Endothelial cell of umbilical vein (primary cell): ENCODE results near the gene CCDC28A. TPM values are rescaled to one million over a fixed set of nuclear protein-coding genes. Genes with fewer than 3 reads are reported as not detected.

Experiments used
- BruUV-seq: library from RNA; stranded (reverse); fragments of 400-500 nt; replicated peaks from 2 replicates; lab custom pipeline; 2021; lab: Mats Ljungman, UMichigan
- CTCF ChIA-PET: fragments of 300-600, 350-600 bp; sonication (Branson Sonifier 250); formaldehyde crosslinking; loops from one replicate; lab custom pipeline; 2021; ENCODE audit warnings: antibody characterized with exemption, inconsistent platforms; lab: Charles Lee
- POLR2A ChIA-PET: fragments of 300-600, 350-600 bp; sonication (Branson Sonifier 250); formaldehyde crosslinking; loops from one replicate; lab custom pipeline; 2021; ENCODE audit warnings: antibody characterized with exemption, inconsistent platforms; lab: Charles Lee
- DNase-seq: peaks from one replicate; pipeline ENCODE4 v3.0.0-alpha.2; 2011; ENCODE audit warnings: low read depth, low spot score
- FAIRE-seq: peaks from 2 replicates; lab custom pipeline; 2011; peaks lifted over from hg19 to GRCh38; lab: Jason Lieb, UNC
- H2AFZ ChIP-seq: 2 replicates; pipeline ENCODE4 v1.6.0; 2012; ENCODE audit warnings: low read depth, low read length, control low read depth, inconsistent platforms
- H3K27ac ChIP-seq: 2 replicates; pipeline ENCODE4 v1.5.1; 2011; ENCODE audit warnings: low read depth, mild to moderate bottlenecking, control low read depth, low read length, moderate library complexity; ENCODE audit not compliant: insufficient read depth
- H3K27me3 ChIP-seq, 2 experiments: 2 replicates each; pipeline versions ENCODE4 v1.6.0 to v1.6.1; 2011; ENCODE audit warnings: low read length in 2 of 2, mixed read lengths in 1 of 2; ENCODE audit not compliant: control insufficient read depth in 2 of 2, insufficient read depth in 2 of 2
- H3K36me3 ChIP-seq, 2 experiments: 2 replicates in 1 of 2; 3 replicates in 1 of 2; pipeline ENCODE4 v1.5.1; 2011; ENCODE audit warnings: low read length in 2 of 2, mild to moderate bottlenecking in 1 of 2, moderate library complexity in 1 of 2; ENCODE audit not compliant: control insufficient read depth in 2 of 2, insufficient read depth in 2 of 2; ENCODE audit errors: extremely low read depth in 1 of 2
- H3K4me1 ChIP-seq: 3 replicates; pipeline ENCODE4 v1.5.1; 2011; ENCODE audit warnings: mild to moderate bottlenecking, low read length; ENCODE audit not compliant: control insufficient read depth, insufficient read depth; ENCODE audit errors: extremely low read depth
- H3K4me2 ChIP-seq: 2 replicates; pipeline ENCODE4 v1.6.1; 2011; ENCODE audit warnings: low read length, control low read depth, mixed read lengths; ENCODE audit not compliant: insufficient read depth
- H3K4me3 ChIP-seq, 3 experiments: fragments of 200-600 bp in 1 of 3; sonication (generic), shearing (Covaris generic) in 1 of 3; replicated peaks in 1 of 3; 2 replicates each; pipeline ENCODE4 v1.5.1; 2011 to 2016; ENCODE audit warnings: control low read depth in 3 of 3, low read length in 3 of 3, mild to moderate bottlenecking in 2 of 3, inconsistent platforms in 1 of 3, low read depth in 1 of 3, moderate library complexity in 1 of 3; ENCODE audit not compliant: insufficient read depth in 1 of 3
- H3K79me2 ChIP-seq: 2 replicates; pipeline ENCODE4 v1.6.0; 2012; ENCODE audit warnings: low read length, inconsistent platforms; ENCODE audit not compliant: control insufficient read depth, insufficient read depth
- H3K9ac ChIP-seq: replicated peaks from 2 replicates; pipeline ENCODE3; 2011; ENCODE audit warnings: low read length, control low read depth; ENCODE audit not compliant: insufficient read depth; ENCODE audit errors: extremely low read depth
- H3K9me1 ChIP-seq: replicated peaks from 3 replicates; pipeline ENCODE4 v1.6.0; 2011; ENCODE audit warnings: mild to moderate bottlenecking, low read length; ENCODE audit not compliant: control insufficient read depth, insufficient read depth; ENCODE audit errors: extremely low read depth
- H3K9me3 ChIP-seq: replicated peaks from 2 replicates; pipeline ENCODE4 v1.5.1; 2012; ENCODE audit warnings: low read length, inconsistent platforms; ENCODE audit not compliant: control insufficient read depth, insufficient read depth
- H4K20me1 ChIP-seq: replicated peaks from 2 replicates; pipeline ENCODE3; 2011; ENCODE audit warnings: mild to moderate bottlenecking, low read length; ENCODE audit not compliant: control insufficient read depth, insufficient read depth; ENCODE audit errors: extremely low read depth
- EZH2 ChIP-seq: IDR thresholded peaks from 2 replicates; pipeline ENCODE4 v1.6.1; 2012; ENCODE audit warnings: borderline replicate concordance, low read depth, mild to moderate bottlenecking, moderate library complexity, low read length, inconsistent platforms; ENCODE audit not compliant: severe bottlenecking
- FOS ChIP-seq: IDR thresholded peaks from 2 replicates; pipeline ENCODE4 v1.6.1; 2011; ENCODE audit warnings: mild to moderate bottlenecking, low read length, moderate library complexity, borderline replicate concordance; ENCODE audit not compliant: insufficient read depth
- GATA2 ChIP-seq: IDR thresholded peaks from 2 replicates; pipeline ENCODE4 v1.7.0; 2011; ENCODE audit warnings: low read depth, mild to moderate bottlenecking, moderate library complexity, mixed read lengths, low read length; ENCODE audit not compliant: insufficient read length, insufficient read depth
- JUN ChIP-seq: IDR thresholded peaks from 2 replicates; pipeline ENCODE4 v1.6.1; 2011; ENCODE audit warnings: borderline replicate concordance, low read depth; ENCODE audit not compliant: insufficient read length, insufficient read depth
- MYC ChIP-seq: IDR thresholded peaks from one replicate; pipeline ENCODE4 v1.6.1; 2011; ENCODE audit warnings: mild to moderate bottlenecking, low read depth, low read length
- POLR2A ChIP-seq: IDR thresholded peaks from 2 replicates; pipeline ENCODE4 v1.6.1; 2012; ENCODE audit warnings: low read depth, mild to moderate bottlenecking, control low read depth, low read length
- POLR2AphosphoS5 ChIP-seq: IDR thresholded peaks from 2 replicates; pipeline ENCODE4 v1.6.1; 2012; ENCODE audit warnings: low read depth, mild to moderate bottlenecking, control low read depth, low read length, moderate library complexity; ENCODE audit not compliant: insufficient read depth
- dilution Hi-C: fragments of 300-500 bp; cut with MboI; formaldehyde crosslinking; loops from one replicate; pipeline ENCODE4 v1.15.0; 2019; ENCODE audit warnings: low sequenced_read_pairs; ENCODE audit not compliant: extremely low pct_ligation_motif_present
- intact Hi-C: fragments of 100-400 bp; cut with micrococcal nuclease; formaldehyde crosslinking; loops from one replicate; pipeline ENCODE4 v1.10.0; 2022
- polyA plus RNA-seq, 4 experiments: library from polyadenylated mRNA; depleted of rRNA in 3 of 4; stranded (reverse) in 3 of 4; unstranded in 1 of 4; fragments of >200 nt; gene quantifications; 2 replicates each; pipeline versions ENCODE4 v1.2.1 to v1.2.3, GENCODE V29; 2011 to 2012; ENCODE audit warnings: missing spikeins in 1 of 4
- total RNA-seq: library from RNA; stranded (reverse); gene quantifications from 2 replicates; pipeline ENCODE4 v1.2.3, GENCODE V29; 2021
- TF ChIP-seq, protein P1 (sequence below): IDR thresholded peaks from 2 replicates; pipeline ENCODE4 v1.6.1; 2011; ENCODE audit not compliant: insufficient read depth, insufficient read length
- TF ChIP-seq, protein P2 (sequence below), 2 donors: IDR thresholded peaks; 1 replicate in 1 of 2; 2 replicates in 1 of 2; pipeline ENCODE4 v1.5.1; 2011; ENCODE audit warnings: low read length in 2 of 2, mild to moderate bottlenecking in 2 of 2, moderate library complexity in 2 of 2, control low read depth in 1 of 2, inconsistent platforms in 1 of 2, low read depth in 1 of 2; ENCODE audit not compliant: insufficient read depth in 1 of 2; ENCODE audit errors: extremely low read depth in 1 of 2

Gene CCDC28A
- total and polyA plus RNA-seq, 2 donors (not counting 3 experiments of a cell fraction or from before 2014, with no cell fraction given): 11.1 to 12.8 TPM

DNA sequence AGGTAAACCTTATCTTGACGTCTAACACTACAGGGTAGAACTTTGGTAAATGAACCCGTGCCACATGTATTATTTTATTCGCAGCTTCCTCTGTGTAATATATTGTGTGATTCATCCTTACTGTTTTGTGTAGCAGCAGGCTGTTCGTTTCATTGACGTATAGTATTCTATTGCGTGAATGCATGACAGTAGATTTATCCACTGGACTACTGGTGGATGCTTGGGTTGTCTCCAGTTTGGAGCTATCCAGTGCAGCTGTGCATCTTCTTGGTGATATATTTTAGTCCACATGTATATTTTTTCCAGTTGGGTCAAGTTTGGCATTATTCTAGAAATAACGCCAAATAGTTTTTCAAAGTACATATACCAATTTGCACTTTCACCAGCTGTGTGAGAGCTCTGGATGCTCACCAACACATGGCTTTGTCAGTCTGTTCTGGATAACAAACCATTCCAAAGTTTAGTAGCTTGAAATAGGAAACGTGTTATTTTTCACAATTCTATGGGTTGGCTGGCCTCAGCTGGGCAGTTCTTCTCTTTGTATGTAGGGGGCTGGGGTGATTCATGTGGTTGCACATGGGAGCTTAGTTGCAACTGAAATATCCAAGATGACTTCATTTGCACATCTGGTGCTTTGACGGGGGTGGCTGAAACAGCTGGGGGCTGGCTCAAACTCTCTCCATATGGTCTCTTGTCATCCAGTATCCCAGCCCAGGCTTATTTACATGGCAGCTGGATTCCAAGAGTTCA is 31.6 kb downstream of the CCDC28A start:
- CTCF ChIA-PET: no interaction called here
- POLR2A ChIA-PET: no interaction called here
- FAIRE-seq (no peak), DNase-seq (no peak)
- Histone ChIP-seq H3K4me1 (no peaks in the 10 kb centered on the region), H2AFZ (no peak overlapping the region), H4K20me1 (no peaks in the 10 kb centered on the region), H3K27me3 (peaks cover 4 to 5% of the 10 kb centered on the region in 2 experiments), H3K4me3 (no peak overlapping the region), H3K9me3 (no peaks in the 10 kb centered on the region), H3K9ac (no peak overlapping the region), H3K79me2 (no peaks in the 10 kb centered on the region), H3K36me3 (no peaks in the 10 kb centered on the region), H3K27ac (no peak overlapping the region), H3K4me2 (no peak overlapping the region), H3K9me1 (no peaks in the 10 kb centered on the region)
- intact Hi-C loops: no loop called here
- dilution Hi-C loops: no loop called here
- BruUV-seq: no TSS peak
- TF ChIP-seq, protein P1, sequence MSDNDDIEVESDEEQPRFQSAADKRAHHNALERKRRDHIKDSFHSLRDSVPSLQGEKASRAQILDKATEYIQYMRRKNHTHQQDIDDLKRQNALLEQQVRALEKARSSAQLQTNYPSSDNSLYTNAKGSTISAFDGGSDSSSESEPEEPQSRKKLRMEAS: no peak
- TF ChIP-seq JUN: no peak

DNA sequence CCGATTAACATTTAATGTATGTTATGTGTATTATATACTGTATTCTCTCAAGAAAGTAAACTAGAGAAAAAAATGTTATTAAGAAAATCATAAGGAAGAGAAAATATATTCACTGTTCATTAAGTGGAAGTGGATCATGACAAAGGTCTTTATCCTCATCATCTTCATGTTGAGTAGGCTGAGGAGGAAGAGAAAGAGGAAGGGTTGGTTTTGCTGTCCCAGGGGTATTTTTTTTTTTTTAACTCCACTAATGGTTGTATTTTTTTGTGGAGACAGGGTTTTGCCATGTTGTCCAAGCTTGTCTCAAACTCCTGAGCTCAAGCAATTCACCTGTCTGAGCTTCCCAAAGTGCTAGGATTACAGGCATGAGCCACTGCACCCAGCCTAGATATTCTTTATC is 33.3 kb downstream of the CCDC28A start:
- CTCF ChIA-PET: no interaction called here
- no peak for DNase-seq
- dilution Hi-C loops: no loop called here

More for the DNA sequence above, 33.3 kb downstream of the CCDC28A start:
- Histone ChIP-seq H3K9me1 (no peaks in the 10 kb centered on the region), H3K9ac (no peak overlapping the region), H3K79me2 (no peaks in the 10 kb centered on the region), H3K4me1 (no peaks in the 10 kb centered on the region), H3K36me3 (no peaks in the 10 kb centered on the region), H3K27me3 (peaks cover 4 to 5% of the 10 kb centered on the region in 2 experiments), H3K4me3 (no peak overlapping the region), H2AFZ (no peak overlapping the region), H3K9me3 (no peaks in the 10 kb centered on the region), H4K20me1 (no peaks in the 10 kb centered on the region), H3K4me2 (no peak overlapping the region), H3K27ac (no peak overlapping the region)
- intact Hi-C loops: no loop called here
- no peak for FAIRE-seq
- TF ChIP-seq POLR2A (no peak), GATA2 (no peak), JUN (no peak), POLR2AphosphoS5 (no peak), EZH2 (no peak), FOS (no peak), MYC (no peak)
- TF ChIP-seq, protein P1: no peak
- TF ChIP-seq, protein P2, sequence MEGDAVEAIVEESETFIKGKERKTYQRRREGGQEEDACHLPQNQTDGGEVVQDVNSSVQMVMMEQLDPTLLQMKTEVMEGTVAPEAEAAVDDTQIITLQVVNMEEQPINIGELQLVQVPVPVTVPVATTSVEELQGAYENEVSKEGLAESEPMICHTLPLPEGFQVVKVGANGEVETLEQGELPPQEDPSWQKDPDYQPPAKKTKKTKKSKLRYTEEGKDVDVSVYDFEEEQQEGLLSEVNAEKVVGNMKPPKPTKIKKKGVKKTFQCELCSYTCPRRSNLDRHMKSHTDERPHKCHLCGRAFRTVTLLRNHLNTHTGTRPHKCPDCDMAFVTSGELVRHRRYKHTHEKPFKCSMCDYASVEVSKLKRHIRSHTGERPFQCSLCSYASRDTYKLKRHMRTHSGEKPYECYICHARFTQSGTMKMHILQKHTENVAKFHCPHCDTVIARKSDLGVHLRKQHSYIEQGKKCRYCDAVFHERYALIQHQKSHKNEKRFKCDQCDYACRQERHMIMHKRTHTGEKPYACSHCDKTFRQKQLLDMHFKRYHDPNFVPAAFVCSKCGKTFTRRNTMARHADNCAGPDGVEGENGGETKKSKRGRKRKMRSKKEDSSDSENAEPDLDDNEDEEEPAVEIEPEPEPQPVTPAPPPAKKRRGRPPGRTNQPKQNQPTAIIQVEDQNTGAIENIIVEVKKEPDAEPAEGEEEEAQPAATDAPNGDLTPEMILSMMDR (IDR thresholded peaks at IDR 0.05; ENCODE audit: extremely low read depth in 1 of 2, insufficient read depth in 1 of 2, low read depth in 1 of 2, low read length in 2 of 2): no peak
- POLR2A ChIA-PET: no interaction called here
- BruUV-seq: no TSS peak
